Lung (tissue), 12 donors: ENCODE results near the gene SHC3. TPM values are rescaled to one million over a fixed set of nuclear protein-coding genes. Genes with fewer than 3 reads are reported as not detected.

Experiments
- ATAC-seq: fragments of 200-7000 bp; cut with Tn5 transposase; one replicate; pipeline ENCODE4 v1.9.1; 2020; ENCODE audit warnings: moderate number of reproducible peaks; ENCODE audit not compliant: insufficient read depth, low FRiP score
- DNase-seq, 3 donors: peaks; one replicate each; pipeline ENCODE4 v3.0.0-alpha.2; 2013 to 2017
- H3K27ac ChIP-seq, 2 donors: one replicate each; pipeline ENCODE4 v1.5.1; 2013; ENCODE audit warnings: mild to moderate bottlenecking in 2 of 2, moderate library complexity in 2 of 2, control low read depth in 1 of 2, inconsistent platforms in 1 of 2, low read depth in 1 of 2, low read length in 1 of 2
- H3K27me3 ChIP-seq, 3 donors: one replicate each; pipeline ENCODE4 v1.5.1; 2013; ENCODE audit warnings: low read length in 2 of 3; ENCODE audit not compliant: control insufficient read depth in 3 of 3, insufficient read depth in 3 of 3
- H3K36me3 ChIP-seq, 4 donors: one replicate each; pipeline ENCODE4 v1.5.1; 2013; ENCODE audit warnings: low read length in 4 of 4, mild to moderate bottlenecking in 1 of 4, moderate library complexity in 1 of 4; ENCODE audit not compliant: control insufficient read depth in 4 of 4, insufficient read depth in 4 of 4
- H3K4me1 ChIP-seq, 5 donors: one replicate each; pipeline ENCODE4 v1.5.1; 2013; ENCODE audit warnings: low read length in 5 of 5, mild to moderate bottlenecking in 2 of 5, moderate library complexity in 1 of 5; ENCODE audit not compliant: control insufficient read depth in 5 of 5, insufficient read depth in 5 of 5
- H3K4me3 ChIP-seq: one replicate; pipeline ENCODE4 v1.5.1; 2013; ENCODE audit warnings: mild to moderate bottlenecking, control low read depth, moderate library complexity
- H3K9ac ChIP-seq, 2 donors: one replicate each; pipeline ENCODE4 v1.5.1; 2013; ENCODE audit warnings: low read length in 2 of 2, control low read depth in 1 of 2; ENCODE audit not compliant: insufficient read depth in 1 of 2
- H3K9me3 ChIP-seq, 4 donors: one replicate each; pipeline ENCODE4 v1.5.1; 2013; ENCODE audit warnings: low read length in 3 of 4, mild to moderate bottlenecking in 1 of 4, moderate library complexity in 1 of 4; ENCODE audit not compliant: control insufficient read depth in 4 of 4, insufficient read depth in 3 of 4
- CTCF ChIP-seq: IDR thresholded peaks from 2 replicates; pipeline ENCODE4 v1.5.1; 2012; ENCODE audit warnings: mild to moderate bottlenecking; ENCODE audit errors: control extremely low read depth, extremely low read depth
- WGBS, 2 donors: extraction: QIAGEN DNeasy Blood & Tissue Kit; methylation state at CpG; one replicate each; pipeline ENCODE4 v1.1.7; 2013; 5-methylcytosine and 5-hydroxymethylcytosine counted together
- polyA plus RNA-seq, 2 donors: library from polyadenylated mRNA; stranded (reverse); fragments of 200-250 nt; gene quantifications; one replicate each; pipeline ENCODE4 v1.2.1, GENCODE V29; 2013
- total RNA-seq, 2 donors: library from RNA; depleted of rRNA in 1 of 2; stranded (reverse); fragments of >200 nt in 1 of 2; gene quantifications; one replicate each; pipeline ENCODE4 v1.2.1, GENCODE V29; 2014 to 2021
- donor health status: control.
- donor health status: control.
- donor health status: Bipolar disorder and iron deficiency.
- donor health status: healthy.
- donor health status: DM: yes; HTN: yes; CAD: no.

Gene SHC3
- total and polyA plus RNA-seq, 4 donors, result 1.8 to 19.2 (median 4.0) TPM

GRCh38 chr9:89029788-89030187 lies 148.8 kb downstream of the SHC3 start:
- Histone ChIP-seq H3K9ac (no peak overlapping the region), H3K36me3 (no peaks in the 10 kb centered on the region), H3K9me3 (peaks cover 3 to 4% (median 4%) of the 10 kb centered on the region in 4 donors), H3K4me1 (no peaks in the 10 kb centered on the region), H3K27me3 (no peaks in the 10 kb centered on the region), H3K4me3 (no peak overlapping the region), H3K27ac (no peak overlapping the region)
- ATAC-seq (no peak), DNase-seq (no peak)
- no peak for TF ChIP-seq CTCF

DNA sequence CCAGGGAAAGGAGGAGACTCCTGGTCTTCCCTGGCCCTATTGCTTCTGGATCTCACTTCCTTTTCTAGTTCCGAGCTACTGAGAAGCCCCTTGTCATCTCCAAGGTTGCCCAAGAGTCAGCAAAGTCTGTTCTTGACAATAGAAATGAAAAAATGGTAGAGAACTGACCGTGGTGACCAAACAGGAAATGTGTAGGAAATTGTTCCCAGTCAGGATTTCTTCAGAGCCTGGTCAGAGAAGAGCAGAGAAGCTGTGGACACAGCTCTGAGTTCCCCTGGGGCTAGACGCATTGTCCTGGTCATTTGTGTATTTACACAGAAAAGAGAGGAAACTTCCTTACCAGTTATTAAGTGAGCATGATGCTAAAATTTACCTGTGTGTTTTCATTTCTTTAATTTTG lies 151.7 kb downstream of the SHC3 start:
- Histone ChIP-seq H3K4me3 (no peak overlapping the region), H3K36me3 (no peaks in the 10 kb centered on the region), H3K27me3 (no peaks in the 10 kb centered on the region), H3K4me1 (peaks cover 0 to 16% (median 9%) of the 10 kb centered on the region in 5 donors), H3K9ac (no peak overlapping the region), H3K27ac (peak overlapping the region in 1 of 2 donors; percentile 37), H3K9me3 (peaks cover 2 to 4% (median 3%) of the 10 kb centered on the region in 4 donors)
- ATAC-seq (no peak), DNase-seq (no peak)
- WGBS, 2 donors, result 15 to 35% methylated on average over 3 of the region's 3 CpGs
- no peak for TF ChIP-seq CTCF

GRCh38 chr9:89025553-89025952 lies 153.1 kb downstream of the SHC3 start:
- DNase-seq (no peak), ATAC-seq (no peak)
- peak overlapping the region in 1 of 2 donors; percentile 51 for H3K27ac ChIP-seq

More at GRCh38 chr9:89025553-89025952, 153.1 kb downstream of the SHC3 start:
- Histone ChIP-seq H3K4me1 (peaks cover 7 to 29% (median 13%) of the 10 kb centered on the region in 5 donors), H3K9ac (no peak overlapping the region), H3K36me3 (no peaks in the 10 kb centered on the region), H3K4me3 (no peak overlapping the region), H3K9me3 (peaks cover 1 to 4% (median 4%) of the 10 kb centered on the region in 4 donors), H3K27me3 (no peaks in the 10 kb centered on the region)
- no peak for TF ChIP-seq CTCF
